ENCODE results near the gene IL3RA.

IL3RA gene

GRCh38 chrX:1355131-1356046 lies 18.8 kb downstream of the IL3RA start:
- H3K4me3 ChIP-seq (ENCODE audit: low read depth, low read length), result no peak overlapping the region
- TF ChIP-seq CTCF (IDR thresholded peaks at IDR 0.05; ENCODE audit: borderline replicate concordance, insufficient read depth, low read depth, low read length), result no peak

GRCh38 chrX:1357993-1358392 lies 21.4 kb downstream of the IL3RA start:
- no peak overlapping the region for H3K4me3 ChIP-seq (ENCODE audit: low read depth, low read length)
- TF ChIP-seq CTCF (IDR thresholded peaks at IDR 0.05; ENCODE audit: borderline replicate concordance, insufficient read depth, low read depth, low read length), result no peak

- TF ChIP-seq CTCF (IDR thresholded peaks at IDR 0.05; ENCODE audit: borderline replicate concordance, insufficient read depth, low read depth, low read length), result no peak
- no peak overlapping the region for H3K4me3 ChIP-seq (ENCODE audit: low read depth, low read length)
Observed at GRCh38 chrX:1358793-1359476, 22.4 kb downstream of the IL3RA start.

DNA sequence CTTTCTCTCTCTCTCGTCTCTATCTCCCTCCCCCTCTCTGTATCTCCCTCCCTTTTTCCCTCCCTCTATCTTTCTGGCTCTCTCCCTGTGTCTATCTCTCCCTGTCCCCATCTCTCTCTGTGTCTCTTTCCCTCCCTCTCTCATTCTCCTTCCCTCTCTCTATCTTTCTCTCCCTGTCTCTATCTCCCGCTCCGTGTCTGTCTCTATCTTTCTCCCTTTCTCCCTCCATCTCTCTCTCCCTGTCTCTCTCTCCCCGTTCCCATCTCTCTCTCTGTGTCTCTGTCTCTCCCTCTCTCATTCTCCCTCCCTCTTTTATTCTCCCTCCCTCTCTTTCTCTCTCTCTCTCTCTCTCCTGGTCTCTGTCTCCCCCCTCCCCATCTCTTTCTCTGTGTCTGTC lies 22.9 kb downstream of the IL3RA start:
- no peak for TF ChIP-seq CTCF (IDR thresholded peaks at IDR 0.05; ENCODE audit: borderline replicate concordance, insufficient read depth, low read depth, low read length)
- H3K4me3 ChIP-seq (ENCODE audit: low read depth, low read length), result no peak overlapping the region

- TF ChIP-seq CTCF (IDR thresholded peaks at IDR 0.05; ENCODE audit: borderline replicate concordance, insufficient read depth, low read depth, low read length), result no peak
- no peak overlapping the region for H3K4me3 ChIP-seq (ENCODE audit: low read depth, low read length)
Observed at GRCh38 chrX:1360171-1360570, 23.6 kb downstream of the IL3RA start.

GRCh38 chrX:1361275-1361674 lies 24.7 kb downstream of the IL3RA start:
- no peak for TF ChIP-seq CTCF (IDR thresholded peaks at IDR 0.05; ENCODE audit: borderline replicate concordance, insufficient read depth, low read depth, low read length)
- no peak overlapping the region for H3K4me3 ChIP-seq (ENCODE audit: low read depth, low read length)

All from GM12875 (cell line).